ENCODE results near the gene MTERF4. TPM values are rescaled to one million over a fixed set of nuclear protein-coding genes. Genes with fewer than 3 reads are reported as not detected.

Gene MTERF4
- total and polyA plus RNA-seq, 2 of the 13 experiments (the other 11 are each of a cell fraction or from before 2014, with no cell fraction given), result 50.5 to 59.8 TPM

GRCh38 chr2:241149925-241150659 is 48.0 kb upstream of the MTERF4 start, which contains the start of gene PPP1R7 (continued):
- TF ChIP-seq NFAT5 (CRISPR knock-in tag; IDR thresholded peaks at IDR 0.05), result peak; percentile 45; the same call in 1 of the 2 replicates
- no peak; the same call in 1 of the 2 replicates for TF ChIP-seq NR3C1 (CRISPR knock-in tag; IDR thresholded peaks at IDR 0.05)
- peak; percentile 82 for TF ChIP-seq SUZ12 (IDR thresholded peaks at IDR 0.05; ENCODE audit: low read depth, low read length)
- TF ChIP-seq GFI1 (CRISPR knock-in tag; IDR thresholded peaks at IDR 0.05; ENCODE audit: borderline replicate concordance), result peak; percentile 65; the same call in 1 of the 2 replicates
- TF ChIP-seq CBX1 (IDR thresholded peaks at IDR 0.05; ENCODE audit: low read depth), result peak; percentile 80
- TF ChIP-seq ZNF770 (CRISPR knock-in tag; IDR thresholded peaks at IDR 0.05), result 0 out of 2 replicates have a peak, but pooled peaks have one; percentile 31
- 0 out of 2 replicates have a peak, but pooled peaks have one; percentile 22 for TF ChIP-seq NCOA2 (CRISPR knock-in tag; IDR thresholded peaks at IDR 0.05)
- peak; percentile 47; the same call in 1 of the 2 replicates for TF ChIP-seq ZNF264 (CRISPR knock-in tag; IDR thresholded peaks at IDR 0.05)
- peak; percentile 75 for TF ChIP-seq ZHX2 (IDR thresholded peaks at IDR 0.05; ENCODE audit: low read depth)
- TF ChIP-seq ZHX2 (CRISPR knock-in tag; IDR thresholded peaks at IDR 0.05; ENCODE audit: borderline replicate concordance), result 0 out of 2 replicates have a peak, but pooled peaks have one; percentile 50
- TF ChIP-seq ZNF839 (CRISPR knock-in tag; IDR thresholded peaks at IDR 0.05; ENCODE audit: borderline replicate concordance), result peak; percentile 61; the same call in 1 of the 2 replicates
- TF ChIP-seq ZNF572 (CRISPR knock-in tag; IDR thresholded peaks at IDR 0.05), result no peak
- TF ChIP-seq CREBL2 (CRISPR knock-in tag; IDR thresholded peaks at IDR 0.05; ENCODE audit: borderline replicate concordance), result 0 out of 2 replicates have a peak, but pooled peaks have one; percentile 4
